GM12878 (cell line): ENCODE measurements around the gene PIP. TPM values are rescaled to one million over a fixed set of nuclear protein-coding genes. Genes with fewer than 3 reads are reported as not detected.

Experiments
- ATAC-seq: fragments of 200-7000 bp; cut with Tn5 transposase; 3 replicates; pipeline ENCODE4 v1.9.1; 2020; ENCODE audit warnings: mild to moderate bottlenecking, moderate library complexity
- BruUV-seq: library from RNA; stranded (reverse); fragments of 400-500 nt; replicated peaks from 2 replicates; lab custom pipeline; 2021; lab: Mats Ljungman, UMichigan
- CTCF ChIA-PET: fragments of 300-600 bp; sonication (Branson Sonifier 250); formaldehyde crosslinking; extraction: SDS; loops from one replicate; lab custom pipeline; 2021; ENCODE audit warnings: inconsistent platforms; lab: Yijun Ruan, JAX
- POLR2A ChIA-PET: fragments of 350-600 bp; formaldehyde crosslinking; extraction: SDS; loops from one replicate; lab custom pipeline; 2021; ENCODE audit warnings: inconsistent platforms; lab: Charles Lee
- RAD21 ChIA-PET: fragments of 300-600 bp; sonication (Branson Sonifier 250); formaldehyde crosslinking; loops from one replicate; lab custom pipeline; 2023; ENCODE audit warnings: antibody characterized with exemption; ENCODE audit not compliant: unreplicated experiment; lab: Charles Lee
- SMC1A ChIA-PET: fragments of 300-600 bp; sonication (Branson Sonifier 250); formaldehyde crosslinking; loops from one replicate; lab custom pipeline; 2023; ENCODE audit not compliant: unreplicated experiment, uncharacterized antibody; lab: Charles Lee
- DNase-seq: peaks from one replicate; pipeline ENCODE4 v3.0.0-alpha.2; 2011; ENCODE audit warnings: low read depth, low spot score
- FAIRE-seq: peaks from 3 replicates; lab custom pipeline; 2011; peaks lifted over from hg19 to GRCh38; lab: Jason Lieb, UNC
- H2AFZ ChIP-seq: 2 replicates; pipeline ENCODE4 v1.6.0; 2011; ENCODE audit warnings: low read depth, low read length, control low read depth; ENCODE audit not compliant: control insufficient read depth
- H3K27ac ChIP-seq: 2 replicates; pipeline ENCODE4 v1.5.1; 2011; ENCODE audit warnings: control low read depth; ENCODE audit not compliant: control insufficient read depth, insufficient read depth
- H3K27me3 ChIP-seq, 2 experiments: replicated peaks in 1 of 2; 2 replicates each; pipeline versions ENCODE4 v1.6.0 to v1.6.1; 2011; ENCODE audit warnings: low read length in 1 of 2; ENCODE audit not compliant: control insufficient read depth in 2 of 2, insufficient read depth in 2 of 2
- H3K36me3 ChIP-seq, 2 experiments: 2 replicates each; pipeline ENCODE4 v1.5.1; 2011; ENCODE audit warnings: low read length in 1 of 2; ENCODE audit not compliant: control insufficient read depth in 2 of 2, insufficient read depth in 2 of 2
- H3K4me1 ChIP-seq: 2 replicates; pipeline ENCODE4 v1.6.1; 2011; ENCODE audit warnings: mild to moderate bottlenecking, low read length, moderate library complexity, mixed read lengths; ENCODE audit not compliant: control insufficient read depth, insufficient read depth
- H3K4me2 ChIP-seq: 2 replicates; pipeline ENCODE4 v1.6.0; 2011; ENCODE audit warnings: control low read depth; ENCODE audit not compliant: control insufficient read depth, insufficient read depth
- H3K4me3 ChIP-seq: fragments of 200-600 bp; sonication (generic); 2 replicates; pipeline ENCODE4 v1.5.1; 2016
- H3K79me2 ChIP-seq: 2 replicates; pipeline ENCODE4 v1.6.0; 2011; ENCODE audit warnings: low read length; ENCODE audit not compliant: control insufficient read depth, insufficient read depth
- H3K9ac ChIP-seq: 2 replicates; pipeline ENCODE4 v1.8.0; 2011; ENCODE audit warnings: low read length, control low read depth, mixed read lengths; ENCODE audit not compliant: control insufficient read depth, insufficient read depth
- H3K9me3 ChIP-seq: replicated peaks from 3 replicates; pipeline ENCODE4 v1.5.1; 2011; ENCODE audit warnings: mild to moderate bottlenecking, low read length; ENCODE audit not compliant: control insufficient read depth, insufficient read depth
- H4K20me1 ChIP-seq: 2 replicates; pipeline ENCODE4 v1.6.0; 2011; ENCODE audit not compliant: control insufficient read depth, insufficient read depth
- ATF2 ChIP-seq: IDR thresholded peaks from 2 replicates; pipeline ENCODE4 v1.6.1; 2012; ENCODE audit warnings: low read length, inconsistent platforms
- CEBPZ ChIP-seq: fragments of 150-350 bp; IDR thresholded peaks from 2 replicates; pipeline ENCODE4 v1.6.1; 2016; ENCODE audit warnings: low read depth, low read length
- ETV6 ChIP-seq, 2 experiments: fragments of 450-650 bp in 1 of 2; IDR thresholded peaks in 1 of 2; conservative IDR thresholded peaks in 1 of 2; 2 replicates each; pipeline ENCODE4 v1.6.1; 2014; ENCODE audit warnings: antibody characterized with exemption in 1 of 2, borderline replicate concordance in 1 of 2, low read depth in 1 of 2, mild to moderate bottlenecking in 1 of 2, moderate library complexity in 1 of 2
- IKZF1 ChIP-seq: fragments of 450-650 bp; conservative IDR thresholded peaks from 2 replicates; pipeline ENCODE4 v1.6.1; 2017; ENCODE audit warnings: antibody characterized with exemption, mild to moderate bottlenecking
- MYB ChIP-seq: fragments of 150-350 bp; IDR thresholded peaks from 2 replicates; pipeline ENCODE4 v1.6.1; 2014; ENCODE audit warnings: mild to moderate bottlenecking, low read depth, low read length, borderline replicate concordance
- NFIC ChIP-seq: IDR thresholded peaks from 2 replicates; pipeline ENCODE4 v1.6.1; 2012; ENCODE audit warnings: low read depth, mild to moderate bottlenecking, inconsistent platforms, low read length, moderate library complexity
- PKNOX1 ChIP-seq: fragments of 450-650 bp; IDR thresholded peaks from 2 replicates; pipeline ENCODE4 v1.6.1; 2016; ENCODE audit warnings: mild to moderate bottlenecking
- ZBED1 ChIP-seq: IDR thresholded peaks from 2 replicates; pipeline ENCODE4 v1.6.1; 2016; ENCODE audit warnings: borderline replicate concordance
- WGBS: methylation state at CpG from one replicate; pipeline ENCODE4 v1.1.6; 2016; ENCODE audit warnings: low lambda C conversion rate; ENCODE audit not compliant: insufficient replicate concordance, insufficient coverage; ENCODE audit errors: missing lambda C conversion rate; 5-methylcytosine and 5-hydroxymethylcytosine counted together
- in situ Hi-C: fragments of 300-500 bp; cut with MboI; formaldehyde crosslinking; loops from 9 replicates; pipeline ENCODE4 v1.14.3; 2018; ENCODE audit warnings: mixed read lengths
- intact Hi-C: fragments of 100-400 bp; cut with micrococcal nuclease; formaldehyde crosslinking; loops from one replicate; pipeline ENCODE4 v1.14.2; 2022; ENCODE audit not compliant: unreplicated experiment
- polyA plus RNA-seq, 11 experiments: library from polyadenylated mRNA; depleted of rRNA in 4 of 11; unstranded in 6 of 11; stranded (reverse) in 5 of 11; fragments of >200 nt; fragmentation: Nextera tagmentation in 4 of 11; fragmentation: Illumina TruSeq in 1 of 11; extraction: Ambion mirVana in 4 of 11; extraction: Trizol in 1 of 11; gene quantifications; 1 replicate in 1 of 11; 2 replicates in 10 of 11; pipeline versions ENCODE4 v1.2.1 to v1.2.3, GENCODE V29; 2011 to 2016; ENCODE audit warnings: inconsistent platforms in 2 of 11, missing spikeins in 2 of 11, low read depth in 1 of 11
- total RNA-seq, 4 experiments: library from RNA; depleted of rRNA in 3 of 4; stranded (reverse); fragments of >200 nt in 3 of 4; fragmentation: Illumina TruSeq in 1 of 4; extraction: Trizol in 1 of 4; gene quantifications; 2 replicates each; pipeline versions ENCODE4 v1.2.1 to v1.2.3, GENCODE V29; 2013 to 2021

The PIP gene
- total and polyA plus RNA-seq, 10 of the 15 experiments (the other 5 are each of a cell fraction or from before 2014, with no cell fraction given) = not detected

- TF ChIP-seq CEBPZ (no peak), MYB (no peak), PKNOX1 (no peak), NFIC (no peak), ETV6 (conservative IDR thresholded peaks at IDR 0.05 in 1 of 2, IDR thresholded peaks at IDR 0.05 in 1 of 2; ENCODE audit: borderline replicate concordance in 1 of 2, low read depth in 1 of 2) (no peak)
- TF ChIP-seq, all 136 proteins: peak for 0
These were observed 5.7 kb upstream of the PIP start (continued) for GRCh38 chr7:143126146-143126545.

GRCh38 chr7:143129051-143129450 lies 2.8 kb upstream of the PIP start:
- Histone ChIP-seq H3K27me3 (no peaks in the 10 kb centered on the region), H3K9ac (no peak overlapping the region), H3K36me3 (no peaks in the 10 kb centered on the region), H2AFZ (no peak overlapping the region), H3K4me2 (no peak overlapping the region), H3K4me1 (no peaks in the 10 kb centered on the region), H4K20me1 (no peaks in the 10 kb centered on the region), H3K79me2 (no peaks in the 10 kb centered on the region), H3K27ac (no peak overlapping the region), H3K4me3 (no peak overlapping the region), H3K9me3 (no peaks in the 10 kb centered on the region; the same call in 2 of the 3 replicates)
- ChIA-PET SMC1A (no interaction called here), POLR2A (interaction anchor here (0.6 kb wide), 1 partner anchor 47 kb away, joined by 6 read pairs; no protein-coding TSS in a partner anchor), CTCF (no interaction called here), RAD21 (no interaction called here)
- intact Hi-C loops (no loop called here), in situ Hi-C loops (no loop called here)
- no TSS peak for BruUV-seq
- 28% methylated on average over 3 of the region's 3 CpGs for WGBS
- ATAC-seq (no peak), FAIRE-seq (no peak), DNase-seq (no peak)
- TF ChIP-seq ATF2 = no peak
- no peak for TF ChIP-seq ZBED1
- no peak for TF ChIP-seq IKZF1
